ENCODE measurements around the gene SHANK1.

- TF ChIP-seq EZH2 (IDR thresholded peaks at IDR 0.05; ENCODE audit: borderline replicate concordance, low read depth, low read length, severe bottlenecking) (no peak), CTCF (IDR thresholded peaks at IDR 0.05; ENCODE audit: extremely low read depth in 1 of 2, insufficient read depth in 1 of 2, low read depth in 1 of 2, low read length in 2 of 2) (no peak), MAX (IDR thresholded peaks at IDR 0.05; ENCODE audit: insufficient read depth, insufficient read length) (no peak), POLR2A (IDR thresholded peaks at IDR 0.05; ENCODE audit: low read depth, low read length) (no peak)
Measured at GRCh38 chr19:50710612-50711011, 9.0 kb downstream of the SHANK1 start.

Measured in endothelial cell of umbilical vein (primary cell).